ENCODE measurements around the gene SMG9.

SMG9 gene

DNA sequence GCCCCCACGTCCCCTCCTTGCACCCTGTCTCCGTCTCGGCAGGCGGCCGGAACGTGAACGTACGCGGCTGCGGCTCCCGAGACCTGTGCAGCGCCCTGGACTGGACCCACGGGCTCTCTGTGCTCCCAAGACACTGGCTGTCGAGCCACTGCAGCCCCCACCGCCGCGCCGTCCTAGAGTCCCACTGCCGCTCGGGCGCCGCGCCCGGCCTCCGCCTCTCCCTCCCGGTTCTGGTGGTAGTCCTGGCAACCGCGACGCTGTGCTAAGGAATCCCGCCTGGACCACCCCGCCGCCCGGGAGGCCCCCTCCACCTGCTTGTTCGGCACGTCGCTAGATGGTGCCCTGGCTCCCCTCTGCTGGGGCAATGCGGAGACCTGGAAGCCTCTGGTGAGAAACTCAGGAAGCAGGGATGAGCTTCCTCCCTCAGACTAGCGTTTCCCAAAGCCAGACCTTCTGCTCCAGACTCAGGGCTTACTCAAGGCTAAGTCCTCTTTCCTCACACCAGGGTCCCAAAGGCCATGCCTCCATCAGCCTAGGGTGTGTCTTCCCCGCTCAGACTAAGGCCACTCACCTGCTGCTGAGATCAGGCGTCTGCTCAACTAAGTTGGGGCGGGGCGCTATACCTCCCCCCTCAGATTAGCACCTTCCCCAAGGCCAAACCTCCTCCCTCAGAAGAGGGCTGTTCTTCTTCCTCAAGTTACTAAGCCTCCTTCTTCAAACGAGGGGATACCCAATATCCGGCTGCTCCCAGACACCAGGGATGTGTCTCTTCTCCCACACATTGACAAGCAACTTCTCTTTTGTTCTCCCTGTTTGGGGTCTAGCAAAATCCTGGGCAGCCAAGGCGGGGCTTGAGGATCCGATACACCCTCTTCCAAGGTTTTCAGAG is 55.0 kb downstream of the SMG9 start:
- no peak overlapping the region for H3K27ac ChIP-seq (ENCODE audit: extremely low read depth, low read depth, low read length)
- ChIA-PET CTCF (interaction anchor here (0.6 kb wide), 1 partner anchor 168 kb away, joined by 4 read pairs; no protein-coding TSS in a partner anchor), POLR2A (interaction anchor here (1.2 kb wide), 1 partner anchor 30 kb away, joined by 3 read pairs; the partner anchor contains the start of gene PLAUR)
- 0 out of 2 replicates have a peak, but pooled peaks cover 2% of the 10 kb centered on the region for H3K9me3 ChIP-seq (ENCODE audit: control insufficient read depth, insufficient read depth, low read depth, low read length)
- H3K4me1 ChIP-seq (ENCODE audit: control insufficient read depth, insufficient read depth, low read length) = peaks cover 12% of the 10 kb centered on the region
- TF ChIP-seq, protein P1, sequence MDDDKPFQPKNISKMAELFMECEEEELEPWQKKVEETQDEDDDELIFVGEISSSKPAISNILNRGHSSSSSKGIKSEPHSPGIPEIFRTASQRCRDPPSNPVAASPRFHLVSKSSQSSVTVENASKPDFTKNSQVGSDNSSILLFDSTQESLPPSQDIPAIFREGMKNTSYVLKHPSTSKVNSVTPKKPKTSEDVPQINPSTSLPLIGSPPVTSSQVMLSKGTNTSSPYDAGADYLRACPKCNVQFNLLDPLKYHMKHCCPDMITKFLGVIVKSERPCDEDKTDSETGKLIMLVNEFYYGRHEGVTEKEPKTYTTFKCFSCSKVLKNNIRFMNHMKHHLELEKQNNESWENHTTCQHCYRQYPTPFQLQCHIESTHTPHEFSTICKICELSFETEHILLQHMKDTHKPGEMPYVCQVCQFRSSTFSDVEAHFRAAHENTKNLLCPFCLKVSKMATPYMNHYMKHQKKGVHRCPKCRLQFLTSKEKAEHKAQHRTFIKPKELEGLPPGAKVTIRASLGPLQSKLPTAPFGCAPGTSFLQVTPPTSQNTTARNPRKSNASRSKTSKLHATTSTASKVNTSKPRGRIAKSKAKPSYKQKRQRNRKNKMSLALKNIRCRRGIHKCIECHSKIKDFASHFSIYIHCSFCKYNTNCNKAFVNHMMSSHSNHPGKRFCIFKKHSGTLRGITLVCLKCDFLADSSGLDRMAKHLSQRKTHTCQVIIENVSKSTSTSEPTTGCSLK (tag by site-specific recombination; IDR thresholded peaks at IDR 0.05) = no peak
- peak; percentile 92 for TF ChIP-seq ZNF157 (tag by site-specific recombination; IDR thresholded peaks at IDR 0.05)
- no peak overlapping the region for H3K4me3 ChIP-seq (ENCODE audit: low read depth, low read length)
- no peaks in the 10 kb centered on the region; a peak in 1 of 3 replicates for H3K36me3 ChIP-seq (ENCODE audit: control insufficient read depth in 2 of 2, insufficient read depth in 1 of 2, low read length in 2 of 2)

DNA sequence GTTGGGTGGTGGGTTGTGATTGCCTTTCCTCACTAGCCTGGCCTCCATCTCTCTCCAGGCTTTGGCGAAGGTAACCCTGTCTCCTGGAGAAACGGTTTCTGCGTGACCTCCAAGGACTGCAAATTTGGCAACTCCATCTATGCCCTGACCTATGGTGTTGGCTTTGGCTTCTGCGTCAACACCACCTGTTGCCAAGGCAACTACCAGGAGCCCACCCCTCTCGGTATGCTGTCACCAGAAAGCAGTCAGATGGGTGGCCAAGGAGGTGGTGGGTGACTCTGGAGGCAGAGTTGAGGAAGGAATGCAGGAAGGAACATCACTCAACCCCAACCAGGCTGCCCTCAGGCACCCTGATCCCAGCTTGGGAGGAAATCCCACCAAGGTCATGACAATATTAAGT is 57.5 kb downstream of the SMG9 start:
- 0 out of 2 replicates have a peak, but pooled peaks cover 2% of the 10 kb centered on the region for H3K9me3 ChIP-seq (ENCODE audit: control insufficient read depth, insufficient read depth, low read depth, low read length)
- H3K4me1 ChIP-seq (ENCODE audit: control insufficient read depth, insufficient read depth, low read length) = peaks cover under 1% of the 10 kb centered on the region; the same call in 1 of the 2 replicates
- no peak overlapping the region for H3K27ac ChIP-seq (ENCODE audit: extremely low read depth, low read depth, low read length)
- no peak overlapping the region for H3K4me3 ChIP-seq (ENCODE audit: low read depth, low read length)
- no peaks in the 10 kb centered on the region; a peak in 1 of 3 replicates for H3K36me3 ChIP-seq (ENCODE audit: control insufficient read depth in 2 of 2, insufficient read depth in 1 of 2, low read length in 2 of 2)
- POLR2A ChIA-PET = interaction anchor here (1.3 kb wide), 1 partner anchor 10 kb away, joined by 3 read pairs; no protein-coding TSS in a partner anchor
- CTCF ChIA-PET = interaction anchor here (0.7 to 1.7 kb wide), 4 partner anchors 9 to 48 kb away, joined by 3 to 4 read pairs (median 3); partner anchors contain the start of gene IRGC
- TF ChIP-seq ZFHX2 (tag by site-specific recombination; conservative IDR thresholded peaks at IDR 0.05) (no peak), BCL11A (tag by site-specific recombination; IDR thresholded peaks at IDR 0.05; ENCODE audit: low read depth) (no peak), ZFP69B (tag by site-specific recombination; IDR thresholded peaks at IDR 0.05) (no peak), ZNF530 (tag by site-specific recombination; IDR thresholded peaks at IDR 0.05; ENCODE audit: low read depth) (no peak), ZNF391 (tag by site-specific recombination; IDR thresholded peaks at IDR 0.05; ENCODE audit: borderline replicate concordance, low read depth) (peak; percentile 49; the same call in 1 of the 2 replicates), SCRT1 (tag by site-specific recombination; IDR thresholded peaks at IDR 0.05; ENCODE audit: borderline replicate concordance) (peak; percentile 58; the same call in 1 of the 2 replicates), ZNF777 (tag by site-specific recombination; IDR thresholded peaks at IDR 0.05; ENCODE audit: borderline replicate concordance) (no peak), ZNF324 (tag by site-specific recombination; IDR thresholded peaks at IDR 0.05) (no peak), SCRT2 (tag by site-specific recombination; IDR thresholded peaks at IDR 0.05) (peak; percentile 89), ZNF529 (tag by site-specific recombination; IDR thresholded peaks at IDR 0.05; ENCODE audit: insufficient replicate concordance) (no peak), ZIC2 (tag by site-specific recombination; IDR thresholded peaks at IDR 0.05) (no peak)
- TF ChIP-seq, protein P2, sequence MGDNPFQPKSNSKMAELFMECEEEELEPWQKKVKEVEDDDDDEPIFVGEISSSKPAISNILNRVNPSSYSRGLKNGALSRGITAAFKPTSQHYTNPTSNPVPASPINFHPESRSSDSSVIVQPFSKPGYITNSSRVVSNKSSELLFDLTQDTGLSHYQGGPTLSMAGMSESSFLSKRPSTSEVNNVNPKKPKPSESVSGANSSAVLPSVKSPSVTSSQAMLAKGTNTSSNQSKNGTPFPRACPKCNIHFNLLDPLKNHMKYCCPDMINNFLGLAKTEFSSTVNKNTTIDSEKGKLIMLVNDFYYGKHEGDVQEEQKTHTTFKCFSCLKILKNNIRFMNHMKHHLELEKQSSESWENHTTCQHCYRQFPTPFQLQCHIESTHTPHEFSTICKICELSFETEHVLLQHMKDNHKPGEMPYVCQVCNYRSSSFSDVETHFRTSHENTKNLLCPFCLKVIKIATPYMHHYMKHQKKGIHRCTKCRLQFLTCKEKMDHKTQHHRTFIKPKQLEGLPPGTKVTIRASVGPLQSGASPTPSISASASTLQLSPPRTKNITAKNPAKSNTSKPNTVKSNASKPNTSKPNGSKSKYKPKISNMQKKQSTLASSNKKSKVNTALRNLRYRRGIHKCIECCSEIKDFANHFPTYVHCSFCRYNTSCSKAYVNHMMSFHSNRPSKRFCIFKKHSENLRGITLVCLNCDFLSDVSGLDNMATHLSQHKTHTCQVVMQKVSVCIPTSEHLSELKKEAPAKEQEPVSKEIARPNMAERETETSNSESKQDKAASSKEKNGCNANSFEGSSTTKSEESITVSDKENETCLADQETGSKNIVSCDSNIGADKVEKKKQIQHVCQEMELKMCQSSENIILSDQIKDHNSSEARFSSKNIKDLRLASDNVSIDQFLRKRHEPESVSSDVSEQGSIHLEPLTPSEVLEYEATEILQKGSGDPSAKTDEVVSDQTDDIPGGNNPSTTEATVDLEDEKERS (tag by site-specific recombination; IDR thresholded peaks at IDR 0.05) = no peak
- TF ChIP-seq, protein P3, sequence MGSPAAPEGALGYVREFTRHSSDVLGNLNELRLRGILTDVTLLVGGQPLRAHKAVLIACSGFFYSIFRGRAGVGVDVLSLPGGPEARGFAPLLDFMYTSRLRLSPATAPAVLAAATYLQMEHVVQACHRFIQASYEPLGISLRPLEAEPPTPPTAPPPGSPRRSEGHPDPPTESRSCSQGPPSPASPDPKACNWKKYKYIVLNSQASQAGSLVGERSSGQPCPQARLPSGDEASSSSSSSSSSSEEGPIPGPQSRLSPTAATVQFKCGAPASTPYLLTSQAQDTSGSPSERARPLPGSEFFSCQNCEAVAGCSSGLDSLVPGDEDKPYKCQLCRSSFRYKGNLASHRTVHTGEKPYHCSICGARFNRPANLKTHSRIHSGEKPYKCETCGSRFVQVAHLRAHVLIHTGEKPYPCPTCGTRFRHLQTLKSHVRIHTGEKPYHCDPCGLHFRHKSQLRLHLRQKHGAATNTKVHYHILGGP (tag by site-specific recombination; IDR thresholded peaks at IDR 0.05) = no peak
- TF ChIP-seq, protein P1 (tag by site-specific recombination; IDR thresholded peaks at IDR 0.05) = no peak
- TF ChIP-seq, protein P4, sequence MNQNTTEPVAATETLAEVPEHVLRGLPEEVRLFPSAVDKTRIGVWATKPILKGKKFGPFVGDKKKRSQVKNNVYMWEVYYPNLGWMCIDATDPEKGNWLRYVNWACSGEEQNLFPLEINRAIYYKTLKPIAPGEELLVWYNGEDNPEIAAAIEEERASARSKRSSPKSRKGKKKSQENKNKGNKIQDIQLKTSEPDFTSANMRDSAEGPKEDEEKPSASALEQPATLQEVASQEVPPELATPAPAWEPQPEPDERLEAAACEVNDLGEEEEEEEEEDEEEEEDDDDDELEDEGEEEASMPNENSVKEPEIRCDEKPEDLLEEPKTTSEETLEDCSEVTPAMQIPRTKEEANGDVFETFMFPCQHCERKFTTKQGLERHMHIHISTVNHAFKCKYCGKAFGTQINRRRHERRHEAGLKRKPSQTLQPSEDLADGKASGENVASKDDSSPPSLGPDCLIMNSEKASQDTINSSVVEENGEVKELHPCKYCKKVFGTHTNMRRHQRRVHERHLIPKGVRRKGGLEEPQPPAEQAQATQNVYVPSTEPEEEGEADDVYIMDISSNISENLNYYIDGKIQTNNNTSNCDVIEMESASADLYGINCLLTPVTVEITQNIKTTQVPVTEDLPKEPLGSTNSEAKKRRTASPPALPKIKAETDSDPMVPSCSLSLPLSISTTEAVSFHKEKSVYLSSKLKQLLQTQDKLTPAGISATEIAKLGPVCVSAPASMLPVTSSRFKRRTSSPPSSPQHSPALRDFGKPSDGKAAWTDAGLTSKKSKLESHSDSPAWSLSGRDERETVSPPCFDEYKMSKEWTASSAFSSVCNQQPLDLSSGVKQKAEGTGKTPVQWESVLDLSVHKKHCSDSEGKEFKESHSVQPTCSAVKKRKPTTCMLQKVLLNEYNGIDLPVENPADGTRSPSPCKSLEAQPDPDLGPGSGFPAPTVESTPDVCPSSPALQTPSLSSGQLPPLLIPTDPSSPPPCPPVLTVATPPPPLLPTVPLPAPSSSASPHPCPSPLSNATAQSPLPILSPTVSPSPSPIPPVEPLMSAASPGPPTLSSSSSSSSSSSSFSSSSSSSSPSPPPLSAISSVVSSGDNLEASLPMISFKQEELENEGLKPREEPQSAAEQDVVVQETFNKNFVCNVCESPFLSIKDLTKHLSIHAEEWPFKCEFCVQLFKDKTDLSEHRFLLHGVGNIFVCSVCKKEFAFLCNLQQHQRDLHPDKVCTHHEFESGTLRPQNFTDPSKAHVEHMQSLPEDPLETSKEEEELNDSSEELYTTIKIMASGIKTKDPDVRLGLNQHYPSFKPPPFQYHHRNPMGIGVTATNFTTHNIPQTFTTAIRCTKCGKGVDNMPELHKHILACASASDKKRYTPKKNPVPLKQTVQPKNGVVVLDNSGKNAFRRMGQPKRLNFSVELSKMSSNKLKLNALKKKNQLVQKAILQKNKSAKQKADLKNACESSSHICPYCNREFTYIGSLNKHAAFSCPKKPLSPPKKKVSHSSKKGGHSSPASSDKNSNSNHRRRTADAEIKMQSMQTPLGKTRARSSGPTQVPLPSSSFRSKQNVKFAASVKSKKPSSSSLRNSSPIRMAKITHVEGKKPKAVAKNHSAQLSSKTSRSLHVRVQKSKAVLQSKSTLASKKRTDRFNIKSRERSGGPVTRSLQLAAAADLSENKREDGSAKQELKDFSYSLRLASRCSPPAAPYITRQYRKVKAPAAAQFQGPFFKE (tag by site-specific recombination; IDR thresholded peaks at IDR 0.05; ENCODE audit: borderline replicate concordance) = no peak
